CD4-positive, alpha-beta T cell (primary cell): ENCODE results near the gene CEP170. TPM values are rescaled to one million over a fixed set of nuclear protein-coding genes. Genes with fewer than 3 reads are reported as not detected.
"Not testable (repeated sequence)": the region's sequence is repeated elsewhere in the genome, so short reads cannot be mapped to it uniquely, and the experiment has no call there.

ENCODE experiments used
- ATAC-seq: fragments of 200-7000 bp; cut with Tn5 transposase; one replicate; pipeline ENCODE4 v1.10.0; 2022; ENCODE audit warnings: mild to moderate bottlenecking; ENCODE audit not compliant: poor library complexity
- CTCF ChIA-PET: fragments of 350-600 bp; sonication (Branson Sonifier 250); formaldehyde crosslinking; loops from one replicate; lab custom pipeline; 2021; ENCODE audit warnings: antibody characterized with exemption, inconsistent platforms; lab: Charles Lee
- POLR2A ChIA-PET: fragments of 350-600 bp; sonication (Branson Sonifier 250); formaldehyde crosslinking; loops from one replicate; lab custom pipeline; 2021; ENCODE audit warnings: antibody characterized with exemption, inconsistent platforms; lab: Charles Lee
- DNase-seq, 14 experiments: peaks; one replicate each; pipeline ENCODE4 v3.0.0-alpha.2; 2013 to 2020; ENCODE audit warnings: mixed read lengths in 2 of 14
- H3K27ac ChIP-seq, 2 donors: one replicate each; pipeline versions ENCODE4 v1.5.1 to v1.7.0; 2013; ENCODE audit warnings: low read length in 2 of 2, low read depth in 1 of 2, mild to moderate bottlenecking in 1 of 2
- H3K27me3 ChIP-seq, 2 experiments: 1 replicate in 1 of 2; 2 replicates in 1 of 2; pipeline versions ENCODE4 v1.6.1 to v1.7.0; 2013; ENCODE audit warnings: low read length in 2 of 2, control low read depth in 1 of 2, mild to moderate bottlenecking in 1 of 2, moderate library complexity in 1 of 2; ENCODE audit not compliant: insufficient read depth in 2 of 2, control insufficient read depth in 1 of 2
- H3K36me3 ChIP-seq: one replicate; pipeline ENCODE4 v1.6.1; 2013; ENCODE audit warnings: low read length, control low read depth; ENCODE audit not compliant: insufficient read depth
- H3K4me1 ChIP-seq: one replicate; pipeline ENCODE4 v1.6.1; 2013; ENCODE audit warnings: low read length, control low read depth; ENCODE audit not compliant: insufficient read depth
- H3K4me3 ChIP-seq: one replicate; pipeline ENCODE4 v1.5.1; 2013; ENCODE audit warnings: mild to moderate bottlenecking, low read length, moderate library complexity
- H3K9me3 ChIP-seq, 2 experiments: 1 replicate in 1 of 2; 2 replicates in 1 of 2; pipeline versions ENCODE4 v1.6.1 to v1.7.0; 2013; ENCODE audit warnings: low read length in 2 of 2, mild to moderate bottlenecking in 2 of 2, control low read depth in 1 of 2, moderate library complexity in 1 of 2; ENCODE audit not compliant: control insufficient read depth in 1 of 2, insufficient read depth in 1 of 2
- H3K27ac Mint-ChIP-seq: one replicate; pipeline ENCODE4 v1.8.0; 2020; ENCODE audit warnings: mixed read lengths
- H3K27me3 Mint-ChIP-seq: one replicate; pipeline ENCODE4 v1.8.0; 2021; ENCODE audit warnings: mixed read lengths
- H3K36me3 Mint-ChIP-seq: one replicate; pipeline ENCODE4 v1.8.0; 2021; ENCODE audit warnings: low read depth, mixed read lengths
- H3K4me1 Mint-ChIP-seq: one replicate; pipeline ENCODE4 v1.8.0; 2021; ENCODE audit warnings: low read depth, mixed read lengths
- H3K4me3 Mint-ChIP-seq: one replicate; pipeline ENCODE4 v1.8.0; 2020; ENCODE audit warnings: mild to moderate bottlenecking, mixed read lengths
- H3K9me3 Mint-ChIP-seq: one replicate; pipeline ENCODE4 v1.8.0; 2020; ENCODE audit warnings: mixed read lengths
- CTCF ChIP-seq: fragments of 200-600 bp; IDR thresholded peaks from one replicate; pipeline ENCODE4 v1.8.0; 2022; ENCODE audit warnings: antibody characterized with exemption, mild to moderate bottlenecking
- intact Hi-C, 2 experiments: fragments of 100-400 bp; cut with DNase I in 1 of 2; cut with micrococcal nuclease in 1 of 2; formaldehyde crosslinking; loops; one replicate each; pipeline versions ENCODE4 v1.15.1 to v1.9.0; 2023 to 2025; cut with DNase I, micrococcal nuclease
- total RNA-seq, 174 experiments: library from RNA in 2 of 174; stranded (reverse) in 2 of 174; gene quantifications; one replicate each; pipeline ENCODE4 v1.2.3 and lab custom pipeline; 2021 to 2026

CEP170 gene
- total RNA-seq, 2 experiments from 2014 or later = 34.7 to 38.2 TPM

DNA sequence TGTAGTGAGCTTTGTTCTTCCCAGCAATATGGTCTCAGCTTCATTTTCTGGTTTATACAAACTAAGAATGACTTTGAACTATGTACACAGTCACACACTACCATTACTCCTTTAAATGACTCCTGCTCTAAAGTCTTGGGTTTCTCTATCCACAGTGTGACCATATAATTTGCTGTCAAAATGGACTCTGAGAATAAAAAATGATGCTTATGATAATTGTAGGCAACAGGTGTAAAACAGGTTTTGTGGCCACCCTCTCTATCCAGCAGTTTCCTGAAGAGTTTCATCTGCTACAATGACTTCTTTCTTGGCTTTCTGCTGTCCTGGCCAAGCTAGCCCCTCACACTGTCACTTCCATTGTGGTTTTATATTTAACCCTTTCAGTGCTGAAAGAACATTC lies 71.4 kb downstream of the CEP170 start:
- DNase-seq, H3K9me3 ChIP-seq, H3K4me1 ChIP-seq, POLR2A ChIA-PET, H3K4me3 Mint-ChIP-seq, ATAC-seq, H3K27me3 ChIP-seq, H3K9me3 Mint-ChIP-seq, H3K27ac Mint-ChIP-seq, H3K4me3 ChIP-seq, H3K27ac ChIP-seq, intact Hi-C loops, H3K36me3 ChIP-seq, H3K27me3 Mint-ChIP-seq, CTCF ChIA-PET: not testable (repeated sequence)
- H3K4me1 Mint-ChIP-seq = peaks cover 22% of the 10 kb centered on the region
- peaks cover 49% of the 10 kb centered on the region for H3K36me3 Mint-ChIP-seq

GRCh38 chr1:243183176-243183575 lies 71.9 kb downstream of the CEP170 start:
- ATAC-seq, POLR2A ChIA-PET, CTCF ChIA-PET: not testable (repeated sequence)

DNA sequence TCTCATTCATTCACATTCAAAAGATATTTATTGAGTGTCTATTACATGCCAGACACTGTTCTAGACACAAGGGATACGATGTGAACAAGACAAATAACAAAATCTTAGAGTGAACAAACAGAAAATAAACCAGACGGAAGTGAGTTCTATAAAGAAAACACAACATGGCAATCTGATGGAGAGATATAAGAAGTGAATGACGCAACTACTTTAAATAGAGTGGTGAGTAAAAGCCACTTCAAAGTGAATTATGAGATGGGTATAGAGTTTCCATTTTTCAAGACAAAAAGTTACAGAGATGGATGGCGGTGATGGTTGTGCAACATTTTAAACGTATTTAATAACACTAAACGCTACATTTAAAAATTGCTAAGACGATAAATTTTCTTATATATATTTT lies 75.4 kb downstream of the CEP170 start:
- Mint-ChIP-seq H3K4me1 (peaks cover 22% of the 10 kb centered on the region), H3K27me3 (no peaks in the 10 kb centered on the region), H3K36me3 (peaks cover 29% of the 10 kb centered on the region), H3K4me3 (no peak overlapping the region), H3K27ac (peak overlapping the region; percentile 7), H3K9me3 (no peaks in the 10 kb centered on the region)
- CTCF ChIA-PET = no interaction called here
- Histone ChIP-seq H3K27ac (no peak overlapping the region), H3K4me1 (no peaks in the 10 kb centered on the region), H3K27me3 (no peaks in the 10 kb centered on the region), H3K4me3 (no peak overlapping the region), H3K36me3 (no peaks in the 10 kb centered on the region), H3K9me3 (no peaks in the 10 kb centered on the region)
- POLR2A ChIA-PET = no interaction called here
- ATAC-seq (peak; percentile 85), DNase-seq (peak in 3 of 14 experiments; percentile 10 to 29 (median 28))
- TF ChIP-seq CTCF = no peak
- intact Hi-C loops = loop anchor here in 1 of 2 experiments (2.0 kb wide), 1 partner anchor 75 kb away; the partner anchor contains the start of gene CEP170

More at GRCh38 chr1:243183176-243183575, 71.9 kb downstream of the CEP170 start:
- H3K9me3 Mint-ChIP-seq, H3K4me3 Mint-ChIP-seq, intact Hi-C loops, H3K27ac ChIP-seq, H3K27me3 Mint-ChIP-seq, H3K36me3 ChIP-seq, H3K9me3 ChIP-seq, H3K27ac Mint-ChIP-seq, H3K27me3 ChIP-seq, H3K4me1 ChIP-seq, H3K4me3 ChIP-seq, DNase-seq: not testable (repeated sequence)
- H3K4me1 Mint-ChIP-seq = peaks cover 22% of the 10 kb centered on the region
- peaks cover 49% of the 10 kb centered on the region for H3K36me3 Mint-ChIP-seq

DNA sequence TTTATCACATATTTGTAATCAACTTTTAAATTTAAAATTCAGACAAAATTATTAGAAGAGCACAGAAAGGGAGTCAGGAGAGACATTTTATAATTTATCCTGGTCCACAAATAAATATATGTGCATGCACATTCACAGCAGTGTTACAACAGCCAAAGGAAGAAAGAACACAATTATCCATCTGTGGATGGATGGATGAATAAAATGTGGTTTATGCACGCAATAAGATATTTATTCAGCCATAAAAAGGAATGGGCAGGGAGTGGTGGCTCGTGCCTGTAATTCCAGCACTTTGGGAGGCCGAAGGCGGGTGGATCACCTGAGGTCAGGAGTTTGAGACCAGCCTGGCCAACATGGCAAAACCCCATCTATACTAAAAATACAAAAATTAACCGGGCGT lies 77.3 kb downstream of the CEP170 start:
- POLR2A ChIA-PET, H3K36me3 ChIP-seq, H3K4me3 Mint-ChIP-seq, DNase-seq, CTCF ChIA-PET, H3K27ac Mint-ChIP-seq, H3K27ac ChIP-seq, H3K27me3 ChIP-seq, ATAC-seq, H3K27me3 Mint-ChIP-seq, H3K9me3 Mint-ChIP-seq, H3K9me3 ChIP-seq, H3K4me1 ChIP-seq, H3K4me3 ChIP-seq: not testable (repeated sequence)
- intact Hi-C loops = loop anchor here in 1 of 2 experiments (2.0 kb wide), 1 partner anchor 77 kb away; the partner anchor contains the start of gene CEP170
- Mint-ChIP-seq H3K36me3 (peaks cover 25% of the 10 kb centered on the region), H3K4me1 (peaks cover 22% of the 10 kb centered on the region)

DNA sequence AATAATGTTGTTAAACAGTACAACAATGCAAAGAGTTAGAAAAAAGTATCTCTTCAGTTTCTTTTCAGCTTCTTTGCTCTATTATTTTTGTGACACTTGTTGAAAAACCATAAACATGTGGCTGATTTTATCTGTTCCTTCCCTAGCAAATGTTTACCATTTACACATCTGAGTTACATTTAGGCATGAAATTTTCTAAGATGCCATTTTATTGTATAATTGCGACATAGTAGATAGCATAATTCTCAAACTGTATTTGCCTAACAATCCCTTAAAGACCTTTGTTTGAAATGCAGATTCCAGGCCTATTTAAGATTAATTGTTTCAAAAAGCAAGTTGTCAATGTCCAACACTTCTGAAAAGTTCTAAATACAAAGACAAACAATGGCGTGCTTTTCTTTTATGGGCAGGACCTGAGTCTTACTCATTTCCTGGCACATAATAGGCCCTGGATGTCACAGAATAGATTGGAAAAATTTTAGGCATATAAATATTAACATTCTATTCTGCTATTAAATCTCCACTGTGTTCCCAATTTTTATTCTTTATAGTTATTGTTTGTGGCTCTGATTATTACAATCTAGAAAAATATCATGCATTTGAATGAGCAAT lies 81.2 kb downstream of the CEP170 start:
- H3K27me3 Mint-ChIP-seq, H3K36me3 ChIP-seq, DNase-seq, H3K27ac Mint-ChIP-seq, CTCF ChIA-PET, H3K4me1 Mint-ChIP-seq, H3K9me3 Mint-ChIP-seq, H3K9me3 ChIP-seq, H3K4me3 Mint-ChIP-seq, intact Hi-C loops, H3K4me3 ChIP-seq, ATAC-seq, POLR2A ChIA-PET, H3K27me3 ChIP-seq, H3K27ac ChIP-seq, H3K4me1 ChIP-seq: not testable (repeated sequence)
- peaks cover 20% of the 10 kb centered on the region for H3K36me3 Mint-ChIP-seq

- H3K27ac ChIP-seq, H3K4me3 Mint-ChIP-seq, H3K4me1 ChIP-seq, CTCF ChIA-PET, H3K4me3 ChIP-seq, POLR2A ChIA-PET, H3K4me1 Mint-ChIP-seq, H3K9me3 Mint-ChIP-seq, DNase-seq, H3K36me3 ChIP-seq, H3K27ac Mint-ChIP-seq, ATAC-seq, H3K27me3 Mint-ChIP-seq, intact Hi-C loops, H3K9me3 ChIP-seq, H3K27me3 ChIP-seq: not testable (repeated sequence)
- H3K36me3 Mint-ChIP-seq = peaks cover 37% of the 10 kb centered on the region
Measured at GRCh38 chr1:243164911-243165310, 90.2 kb downstream of the CEP170 start.
